HG03571 (cell line): ENCODE results near the gene SOX13.

Experiments
- ATAC-seq: cut with Tn5 transposase; IDR thresholded peaks from one replicate; pipeline ENCODE4 v1.9.1; 2021; ENCODE audit not compliant: unreplicated experiment

Gene SOX13

DNA sequence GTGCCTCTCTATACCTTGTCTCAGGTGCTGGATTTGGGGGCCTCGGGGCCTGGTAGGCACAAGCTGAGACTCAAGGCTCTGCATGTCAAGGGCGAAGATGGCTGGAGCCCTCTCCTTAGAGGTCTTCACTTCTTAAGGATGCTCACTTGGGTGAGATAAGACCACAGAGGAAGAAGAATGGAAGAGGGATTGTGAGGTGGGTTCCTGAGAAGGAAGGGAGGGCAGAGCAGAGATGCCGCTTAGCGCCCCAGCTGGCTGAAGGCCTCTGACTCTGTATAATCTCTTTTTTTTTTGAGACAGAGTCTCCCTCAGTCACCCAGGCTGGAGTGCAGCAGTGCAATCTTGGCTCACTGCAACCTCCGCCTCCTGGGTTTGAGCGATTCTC, 32.2 kb downstream of the SOX13 start:
- ATAC-seq = no peak

- ATAC-seq = no peak
Measured at GRCh38 chr1:204106825-204107224, 33.9 kb downstream of the SOX13 start.

- no peak for ATAC-seq
Measured at GRCh38 chr1:204107892-204108291, 35.0 kb downstream of the SOX13 start.

DNA sequence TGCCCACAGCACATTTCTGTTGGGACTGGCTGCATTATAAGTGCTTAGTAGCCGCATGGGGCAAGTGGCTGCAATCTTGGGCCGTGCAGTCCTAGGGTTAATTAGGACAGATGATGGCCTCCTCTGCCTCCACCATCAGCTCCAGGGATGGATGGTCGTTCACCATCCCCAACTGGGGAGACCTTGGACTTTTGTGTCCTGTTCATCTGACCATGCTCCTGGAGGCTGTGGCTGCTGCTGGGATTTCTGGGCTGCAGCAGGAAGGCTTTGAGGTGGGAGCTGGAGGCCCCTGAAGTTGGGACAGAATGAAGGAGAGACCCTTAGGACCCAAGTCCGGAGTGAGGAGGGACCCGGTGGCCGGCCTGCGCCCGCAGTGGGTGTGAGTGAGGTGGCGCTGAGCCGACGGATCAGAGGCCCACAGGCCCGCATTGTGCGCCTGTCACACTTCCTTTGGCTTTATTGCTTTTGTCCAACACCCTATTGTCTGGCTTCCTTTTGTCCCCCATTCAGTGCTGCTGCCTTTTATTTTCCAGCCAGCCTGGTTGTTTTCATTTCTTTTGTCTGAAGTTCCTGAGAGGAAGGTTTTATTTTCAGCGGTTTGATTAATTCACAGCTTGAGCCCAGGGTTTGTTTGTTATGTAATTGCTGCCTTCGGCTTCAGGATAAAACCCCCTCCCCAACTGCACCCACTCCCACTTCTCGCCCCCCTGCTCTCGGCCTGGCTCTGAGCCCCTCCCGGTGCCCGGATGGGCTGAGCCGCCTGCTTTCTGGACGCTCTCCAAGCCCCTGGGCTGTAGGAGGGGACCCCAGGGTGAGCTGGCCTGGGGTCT, 35.6 kb downstream of the SOX13 start:
- no peak for ATAC-seq

DNA sequence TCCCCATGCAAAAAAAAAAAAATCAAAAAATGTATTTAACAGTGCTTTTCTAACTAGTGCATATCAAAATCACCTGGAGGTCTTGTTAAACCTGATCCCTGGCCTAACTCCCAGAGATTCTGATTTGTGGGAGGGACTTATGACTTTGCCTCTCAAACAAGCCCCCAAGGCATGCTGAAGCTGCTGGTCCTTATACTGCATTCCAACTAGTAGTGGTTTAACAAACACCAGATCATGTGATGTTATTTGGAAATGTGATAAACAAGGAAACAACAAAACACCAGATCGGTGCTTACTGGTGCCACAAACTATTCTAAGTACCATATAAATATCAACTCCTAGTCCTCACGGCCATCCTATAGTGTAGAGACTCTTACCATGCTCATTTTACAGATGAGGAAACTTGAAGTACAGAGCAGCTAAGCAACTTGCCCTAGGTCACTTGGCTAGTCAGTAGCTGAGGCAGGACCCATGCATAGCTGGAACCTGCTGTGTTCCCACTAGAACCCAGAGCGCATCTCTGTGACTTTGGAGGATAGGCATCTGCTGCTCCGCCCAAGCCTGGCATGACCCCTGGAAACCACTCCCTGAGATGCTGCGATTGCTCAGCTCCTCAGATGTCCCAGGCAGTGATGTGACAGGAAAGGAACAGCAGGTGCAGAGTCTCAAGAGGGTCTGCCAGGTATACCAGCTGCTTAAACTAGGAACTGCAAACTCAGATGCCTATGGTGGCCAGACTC, 38.1 kb downstream of the SOX13 start:
- no peak for ATAC-seq

GRCh38 chr1:204112876-204113730, 40.2 kb downstream of the SOX13 start:
- no peak for ATAC-seq

- ATAC-seq = no peak
Measured at GRCh38 chr1:204113896-204114295, 41.0 kb downstream of the SOX13 start.

DNA sequence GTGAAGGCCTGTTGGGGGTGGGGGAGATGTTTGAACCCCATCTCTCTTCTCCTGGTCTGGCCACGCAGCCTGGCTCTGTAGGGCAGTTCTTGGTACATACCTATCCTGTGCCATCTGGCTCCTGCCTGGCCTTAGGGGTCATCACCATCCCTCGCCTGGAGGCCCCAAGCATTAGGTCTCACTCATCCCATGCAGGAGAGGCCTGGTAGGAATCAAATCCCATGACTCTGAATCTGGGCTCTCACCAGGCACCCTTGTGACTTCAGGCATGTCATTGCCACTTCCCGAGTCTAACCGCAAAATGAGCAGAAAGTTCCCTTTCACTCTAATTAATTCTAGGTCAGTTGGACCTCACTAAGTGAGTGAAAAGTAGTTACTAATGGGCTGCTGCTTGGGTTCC, 41.7 kb downstream of the SOX13 start:
- no peak for ATAC-seq

- no peak for ATAC-seq
Measured at GRCh38 chr1:204115116-204115515, 42.2 kb downstream of the SOX13 start.

DNA sequence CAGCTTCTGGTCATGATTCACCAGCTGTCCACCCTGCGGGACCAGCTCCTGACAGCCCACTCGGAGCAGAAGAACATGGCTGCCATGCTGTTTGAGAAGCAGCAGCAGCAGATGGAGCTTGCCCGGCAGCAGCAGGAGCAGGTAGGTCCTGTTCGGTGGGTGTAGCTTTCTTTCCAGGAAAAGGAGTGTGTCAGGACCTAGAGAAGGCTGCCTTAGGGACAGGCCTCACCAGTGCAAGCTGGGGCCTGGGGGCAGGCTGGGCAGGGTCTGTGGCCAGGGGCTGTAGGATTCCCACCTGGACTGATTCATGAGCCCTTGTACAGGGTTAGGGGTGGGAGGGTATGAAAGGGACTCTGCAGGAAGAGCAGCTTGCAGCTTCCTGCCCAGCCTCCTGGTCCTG, 43.6 kb downstream of the SOX13 start:
- ATAC-seq = no peak

DNA sequence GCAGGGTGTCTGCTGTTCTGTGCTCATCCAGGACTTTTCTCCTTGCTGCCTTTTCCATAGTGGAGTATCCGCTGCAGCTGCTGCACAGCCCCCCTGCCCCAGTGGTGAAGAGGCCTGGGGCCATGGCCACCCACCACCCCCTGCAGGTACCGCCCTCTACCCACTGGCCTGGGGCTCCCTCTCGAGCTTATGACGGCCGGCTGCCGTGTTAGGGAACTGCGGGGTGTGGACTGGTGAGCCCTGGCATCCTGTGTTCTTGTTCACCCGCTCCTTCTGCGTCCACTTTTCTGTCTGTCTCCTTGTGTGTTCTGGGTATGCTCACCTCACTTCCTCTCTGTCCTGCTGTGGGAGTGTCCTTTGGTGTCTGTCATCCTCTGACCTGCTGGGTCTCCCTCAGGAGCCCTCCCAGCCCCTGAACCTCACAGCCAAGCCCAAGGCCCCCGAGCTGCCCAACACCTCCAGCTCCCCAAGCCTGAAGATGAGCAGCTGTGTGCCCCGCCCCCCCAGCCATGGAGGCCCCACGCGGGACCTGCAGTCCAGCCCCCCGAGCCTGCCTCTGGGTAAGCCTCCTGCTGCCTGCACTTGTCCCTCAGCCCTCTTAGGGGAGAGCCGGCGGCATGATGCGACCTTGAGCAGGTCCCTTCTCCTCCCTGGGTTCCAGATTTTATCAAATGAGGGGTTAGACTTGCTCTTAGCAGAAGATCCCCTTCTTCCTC, 49.1 kb downstream of the SOX13 start:
- no peak for ATAC-seq

DNA sequence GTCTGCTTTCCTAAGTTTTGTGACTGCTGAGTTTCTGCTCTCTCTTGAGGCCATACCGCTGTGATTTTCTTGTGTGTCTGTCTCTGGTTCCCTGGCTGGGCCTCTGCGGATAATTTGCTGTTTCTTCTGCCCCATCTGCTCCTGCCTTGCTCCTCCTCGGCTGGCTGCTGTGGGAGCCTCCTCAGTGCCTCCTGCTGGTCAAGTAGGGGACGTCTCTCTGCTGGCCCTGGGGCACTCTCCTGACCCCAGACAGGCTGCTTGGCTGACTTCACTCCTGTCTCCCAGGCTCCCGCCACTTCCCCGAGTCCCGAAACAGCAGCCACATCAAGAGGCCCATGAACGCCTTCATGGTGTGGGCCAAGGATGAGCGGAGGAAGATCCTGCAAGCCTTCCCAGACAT, 50.5 kb downstream of the SOX13 start:
- no peak for ATAC-seq

DNA sequence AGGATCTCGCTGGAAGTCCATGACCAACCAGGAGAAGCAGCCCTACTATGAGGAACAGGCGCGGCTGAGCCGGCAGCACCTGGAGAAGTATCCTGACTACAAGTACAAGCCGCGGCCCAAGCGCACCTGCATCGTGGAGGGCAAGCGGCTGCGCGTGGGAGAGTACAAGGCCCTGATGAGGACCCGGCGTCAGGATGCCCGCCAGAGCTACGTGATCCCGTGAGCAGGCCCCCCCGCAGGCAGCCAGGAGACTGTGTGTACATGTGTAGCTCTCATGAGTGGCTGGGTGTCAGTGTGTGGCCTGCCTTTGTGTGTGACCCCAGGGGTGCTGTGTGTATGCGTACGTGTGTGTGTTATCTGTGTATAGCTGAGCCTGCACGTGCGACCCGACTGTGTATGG, 51.7 kb downstream of the SOX13 start:
- ATAC-seq = no peak

GRCh38 chr1:204125759-204126351, 52.9 kb downstream of the SOX13 start:
- no peak for ATAC-seq

- ATAC-seq = no peak
Measured at GRCh38 chr1:204126386-204126785, 53.5 kb downstream of the SOX13 start.

DNA sequence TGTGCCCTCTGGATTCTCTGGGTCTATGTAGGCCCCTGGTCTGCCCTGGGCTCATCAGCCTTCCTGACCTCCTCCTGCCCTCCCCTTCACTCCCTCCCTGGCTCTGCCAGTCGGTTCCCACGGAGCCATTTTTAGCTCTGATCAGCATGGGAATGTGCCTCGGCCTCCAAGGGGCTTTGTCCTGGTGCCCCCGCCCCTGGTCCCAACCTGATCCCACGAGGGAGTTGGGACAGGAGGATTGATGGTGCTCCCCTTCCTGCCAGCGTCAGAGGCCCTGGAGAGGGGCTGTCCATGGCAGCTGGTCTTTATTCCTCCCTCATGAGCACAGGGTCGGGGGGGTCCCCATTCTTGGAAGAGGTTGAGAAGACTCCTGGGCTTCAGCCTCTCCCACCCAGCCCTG, 54.0 kb downstream of the SOX13 start:
- ATAC-seq = no peak

- no peak for ATAC-seq
Measured at GRCh38 chr1:204127597-204128242, 54.8 kb downstream of the SOX13 start.

DNA sequence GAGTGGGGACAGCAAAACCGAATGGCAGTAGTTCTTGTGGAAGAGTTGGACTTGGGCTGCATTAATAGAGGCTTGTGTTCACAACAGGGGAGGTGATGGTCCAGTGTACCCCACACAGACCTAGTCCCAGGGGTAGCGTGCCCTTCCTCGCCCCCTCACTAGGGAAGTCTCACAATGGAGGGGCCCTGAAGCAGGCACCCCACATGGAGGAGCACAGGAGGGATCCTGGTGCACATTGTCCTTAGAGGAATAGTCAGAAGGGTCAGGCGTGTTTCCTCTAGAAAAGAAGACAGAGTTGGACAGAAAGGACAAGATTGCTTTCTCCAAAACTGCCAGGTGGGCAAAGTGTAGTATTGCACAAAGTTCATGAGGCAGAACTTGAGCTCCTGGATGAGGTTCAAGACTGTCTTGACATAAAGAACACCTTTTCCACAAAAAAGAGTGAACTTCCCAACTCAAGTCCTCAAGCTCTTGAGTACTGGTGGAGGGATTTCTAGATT, 55.6 kb downstream of the SOX13 start:
- no peak for ATAC-seq

- no peak for ATAC-seq
Measured at GRCh38 chr1:204128964-204129896, 56.3 kb downstream of the SOX13 start.
